ENCODE data around the gene SYK. TPM values are rescaled to one million over a fixed set of nuclear protein-coding genes. Genes with fewer than 3 reads are reported as not detected.

The SYK gene
- total and polyA plus RNA-seq, 2 of the 4 experiments (the other 2 are of a cell fraction): not detected

GRCh38 chr9:90789408-90789807 is 12.2 kb upstream of the SYK start:
- H4K5ac ChIP-seq (ENCODE audit: low read depth, low read length): no peak overlapping the region
- no peak overlapping the region for H2AK5ac ChIP-seq (ENCODE audit: low read depth, low read length)
- no peaks in the 10 kb centered on the region for H3K27me3 ChIP-seq (ENCODE audit: control insufficient read depth, insufficient read depth, low read length)
- no peak overlapping the region for H3K14ac ChIP-seq (replicated peaks; ENCODE audit: low read depth, low read length)
- no peaks in the 10 kb centered on the region for H3K9me1 ChIP-seq (ENCODE audit: insufficient read depth, low read length)
- no peak for TF ChIP-seq RCOR1 (IDR thresholded peaks at IDR 0.05; ENCODE audit: insufficient replicate concordance, low read length)
- no peak for TF ChIP-seq RFX5 (IDR thresholded peaks at IDR 0.05; ENCODE audit: low read depth, low read length)
- no peak for TF ChIP-seq NFE2L2 (IDR thresholded peaks at IDR 0.05; ENCODE audit: low read depth, low read length)
- no peak for TF ChIP-seq MAZ (IDR thresholded peaks at IDR 0.05; ENCODE audit: borderline replicate concordance, low read depth, low read length)
- no peak for TF ChIP-seq POLR2A (IDR thresholded peaks at IDR 0.05; ENCODE audit: low read depth, low read length)
- no peak for TF ChIP-seq BHLHE40 (IDR thresholded peaks at IDR 0.05; ENCODE audit: low read depth, low read length)
- TF ChIP-seq, protein P1, sequence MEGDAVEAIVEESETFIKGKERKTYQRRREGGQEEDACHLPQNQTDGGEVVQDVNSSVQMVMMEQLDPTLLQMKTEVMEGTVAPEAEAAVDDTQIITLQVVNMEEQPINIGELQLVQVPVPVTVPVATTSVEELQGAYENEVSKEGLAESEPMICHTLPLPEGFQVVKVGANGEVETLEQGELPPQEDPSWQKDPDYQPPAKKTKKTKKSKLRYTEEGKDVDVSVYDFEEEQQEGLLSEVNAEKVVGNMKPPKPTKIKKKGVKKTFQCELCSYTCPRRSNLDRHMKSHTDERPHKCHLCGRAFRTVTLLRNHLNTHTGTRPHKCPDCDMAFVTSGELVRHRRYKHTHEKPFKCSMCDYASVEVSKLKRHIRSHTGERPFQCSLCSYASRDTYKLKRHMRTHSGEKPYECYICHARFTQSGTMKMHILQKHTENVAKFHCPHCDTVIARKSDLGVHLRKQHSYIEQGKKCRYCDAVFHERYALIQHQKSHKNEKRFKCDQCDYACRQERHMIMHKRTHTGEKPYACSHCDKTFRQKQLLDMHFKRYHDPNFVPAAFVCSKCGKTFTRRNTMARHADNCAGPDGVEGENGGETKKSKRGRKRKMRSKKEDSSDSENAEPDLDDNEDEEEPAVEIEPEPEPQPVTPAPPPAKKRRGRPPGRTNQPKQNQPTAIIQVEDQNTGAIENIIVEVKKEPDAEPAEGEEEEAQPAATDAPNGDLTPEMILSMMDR (conservative IDR thresholded peaks at IDR 0.05; ENCODE audit: low read depth, low read length): no peak
- no peak for TF ChIP-seq CHD1 (IDR thresholded peaks at IDR 0.05; ENCODE audit: low read depth, low read length)
- no peak for TF ChIP-seq MXI1 (IDR thresholded peaks at IDR 0.05; ENCODE audit: borderline replicate concordance, low read depth, low read length)
- TF ChIP-seq CEBPB (IDR thresholded peaks at IDR 0.05; ENCODE audit: low read depth, low read length): no peak
- no peak for TF ChIP-seq USF2 (IDR thresholded peaks at IDR 0.05; ENCODE audit: low read depth, low read length)
- TF ChIP-seq, protein P2, sequence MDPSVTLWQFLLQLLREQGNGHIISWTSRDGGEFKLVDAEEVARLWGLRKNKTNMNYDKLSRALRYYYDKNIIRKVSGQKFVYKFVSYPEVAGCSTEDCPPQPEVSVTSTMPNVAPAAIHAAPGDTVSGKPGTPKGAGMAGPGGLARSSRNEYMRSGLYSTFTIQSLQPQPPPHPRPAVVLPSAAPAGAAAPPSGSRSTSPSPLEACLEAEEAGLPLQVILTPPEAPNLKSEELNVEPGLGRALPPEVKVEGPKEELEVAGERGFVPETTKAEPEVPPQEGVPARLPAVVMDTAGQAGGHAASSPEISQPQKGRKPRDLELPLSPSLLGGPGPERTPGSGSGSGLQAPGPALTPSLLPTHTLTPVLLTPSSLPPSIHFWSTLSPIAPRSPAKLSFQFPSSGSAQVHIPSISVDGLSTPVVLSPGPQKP (IDR thresholded peaks at IDR 0.05; ENCODE audit: borderline replicate concordance, low read depth, low read length): no peak
- no peak for TF ChIP-seq SMC3 (IDR thresholded peaks at IDR 0.05; ENCODE audit: low read depth, low read length)
- TF ChIP-seq RAD21 (IDR thresholded peaks at IDR 0.05; ENCODE audit: low read length): no peak
- TF ChIP-seq MAFK (IDR thresholded peaks at IDR 0.05; ENCODE audit: low read depth, low read length): no peak
- TF ChIP-seq FOS (IDR thresholded peaks at IDR 0.05; ENCODE audit: low read depth, low read length): no peak
- in situ Hi-C loops (cut with MboI; ENCODE audit: low sequenced_read_pairs) (no loop called here), dilution Hi-C loops (cut with HindIII; ENCODE audit: low sequenced_read_pairs, unreplicated experiment) (no loop called here), intact Hi-C loops (cut with micrococcal nuclease) (no loop called here)
- no peaks in the 10 kb centered on the region for H3K9me3 ChIP-seq (ENCODE audit: control insufficient read depth, insufficient read depth, low read length)
- ChIA-PET POLR2A (ENCODE audit: unreplicated experiment) (no interaction called here), CTCF (no interaction called here)
- no peak overlapping the region for H3K18ac ChIP-seq (ENCODE audit: low read depth, low read length)
- no peak overlapping the region for H3K23ac ChIP-seq (ENCODE audit: low read depth, low read length)
- ATAC-seq (ENCODE audit: low read depth) (no peak), DNase-seq (no peak)
- no peaks in the 10 kb centered on the region for H4K20me1 ChIP-seq (ENCODE audit: insufficient read depth, low read length)
- no peak overlapping the region for H2AK9ac ChIP-seq (replicated peaks; ENCODE audit: low read depth, low read length, poor library complexity)
- H3K56ac ChIP-seq (ENCODE audit: extremely low read depth, insufficient read depth, low read length): no peak overlapping the region
- H3K4me1 ChIP-seq (ENCODE audit: control insufficient read depth, insufficient read depth, low read length): no peaks in the 10 kb centered on the region
- H3K36me3 ChIP-seq (ENCODE audit: control insufficient read depth, insufficient read depth, low read length): no peaks in the 10 kb centered on the region
- no peak overlapping the region for H2BK15ac ChIP-seq (ENCODE audit: low read depth, low read length)
- H4K8ac ChIP-seq (ENCODE audit: low read depth in 2 of 2, low read length in 2 of 2): no peak overlapping the region
- no peak overlapping the region for H3K4ac ChIP-seq (ENCODE audit: low read depth, low read length)
- no peak overlapping the region for H2BK20ac ChIP-seq (ENCODE audit: low read depth, low read length)
- H3K4me3 ChIP-seq (ENCODE audit: insufficient read depth, low read depth, low read length): no peak overlapping the region
- no peak overlapping the region for H3K4me2 ChIP-seq (ENCODE audit: low read depth, low read length)
- H2AFZ ChIP-seq (replicated peaks; ENCODE audit: low read length, poor library complexity): no peak overlapping the region
- no peak overlapping the region for H3K27ac ChIP-seq (ENCODE audit: insufficient read depth, low read length)
- no TSS peak for BruUV-seq (replicated peaks)
- no CpG with 5 or more reads among the region's 4 CpGs for WGBS, 2 experiments (ENCODE audit: extremely low coverage in 2 of 2, insufficient read length in 1 of 2)
- H2BK5ac ChIP-seq (ENCODE audit: low read depth, low read length, poor library complexity, severe bottlenecking): no peak overlapping the region
- no peak overlapping the region for H4K91ac ChIP-seq (ENCODE audit: insufficient read depth, low read depth, low read length)
- no peaks in the 10 kb centered on the region for H3K79me1 ChIP-seq (ENCODE audit: low read depth in 1 of 2, low read length in 2 of 2)
- no peak overlapping the region for H2BK120ac ChIP-seq (ENCODE audit: low read depth, low read length)
- no peak overlapping the region for H3K9ac ChIP-seq (ENCODE audit: low read depth, low read length)
